ENCODE measurements around the gene RARS1.

The RARS1 gene

GRCh38 chr5:168480601-168481000, 5.7 kb upstream of the RARS1 start:
- no peak overlapping the region for H3K4me3 ChIP-seq (ENCODE audit: low read depth, low read length)
- DNase-seq (ENCODE audit: low read depth), result no peak
- TF ChIP-seq POLR2A (IDR thresholded peaks at IDR 0.05; ENCODE audit: extremely low read depth, insufficient read length) (no peak), CTCF (IDR thresholded peaks at IDR 0.05; ENCODE audit: low read depth, low read length) (no peak), MYC (IDR thresholded peaks at IDR 0.05; ENCODE audit: low read depth, low read length) (no peak), MAX (IDR thresholded peaks at IDR 0.05; ENCODE audit: low read depth, low read length) (no peak)

- TF ChIP-seq MYC (IDR thresholded peaks at IDR 0.05; ENCODE audit: low read depth, low read length) (no peak), MAX (IDR thresholded peaks at IDR 0.05; ENCODE audit: low read depth, low read length) (no peak), POLR2A (IDR thresholded peaks at IDR 0.05; ENCODE audit: extremely low read depth, insufficient read length) (no peak), CTCF (IDR thresholded peaks at IDR 0.05; ENCODE audit: low read depth, low read length) (no peak)
- H3K4me3 ChIP-seq (ENCODE audit: low read depth, low read length), result no peak overlapping the region
- DNase-seq (ENCODE audit: low read depth), result no peak
Measured at GRCh38 chr5:168481330-168481788, 4.9 kb upstream of the RARS1 start.

GRCh38 chr5:168482361-168482760, 3.9 kb upstream of the RARS1 start:
- H3K4me3 ChIP-seq (ENCODE audit: low read depth, low read length), result no peak overlapping the region
- DNase-seq (ENCODE audit: low read depth), result no peak
- TF ChIP-seq MAX (IDR thresholded peaks at IDR 0.05; ENCODE audit: low read depth, low read length) (no peak), CTCF (IDR thresholded peaks at IDR 0.05; ENCODE audit: low read depth, low read length) (no peak), MYC (IDR thresholded peaks at IDR 0.05; ENCODE audit: low read depth, low read length) (no peak), POLR2A (IDR thresholded peaks at IDR 0.05; ENCODE audit: extremely low read depth, insufficient read length) (no peak)

- DNase-seq (ENCODE audit: low read depth), result no peak
- no peak for TF ChIP-seq MYC (IDR thresholded peaks at IDR 0.05; ENCODE audit: low read depth, low read length)
- no peak for TF ChIP-seq MAX (IDR thresholded peaks at IDR 0.05; ENCODE audit: low read depth, low read length)
- no peak for TF ChIP-seq POLR2A (IDR thresholded peaks at IDR 0.05; ENCODE audit: extremely low read depth, insufficient read length)
- no peak for TF ChIP-seq CTCF (IDR thresholded peaks at IDR 0.05; ENCODE audit: low read depth, low read length)
Measured at GRCh38 chr5:168489059-168489458, 2.8 kb downstream of the RARS1 start.

GRCh38 chr5:168494057-168494555, 7.8 kb downstream of the RARS1 start:
- no peak overlapping the region for H3K4me3 ChIP-seq (ENCODE audit: low read depth, low read length)
- TF ChIP-seq MYC (IDR thresholded peaks at IDR 0.05; ENCODE audit: low read depth, low read length), result no peak
- no peak for TF ChIP-seq POLR2A (IDR thresholded peaks at IDR 0.05; ENCODE audit: extremely low read depth, insufficient read length)
- DNase-seq (ENCODE audit: low read depth), result no peak

More at GRCh38 chr5:168489059-168489458, 2.8 kb downstream of the RARS1 start:
- H3K4me3 ChIP-seq (ENCODE audit: low read depth, low read length), result no peak overlapping the region

- DNase-seq (ENCODE audit: low read depth), result no peak
- TF ChIP-seq POLR2A (IDR thresholded peaks at IDR 0.05; ENCODE audit: extremely low read depth, insufficient read length) (no peak), CTCF (IDR thresholded peaks at IDR 0.05; ENCODE audit: low read depth, low read length) (no peak), MAX (IDR thresholded peaks at IDR 0.05; ENCODE audit: low read depth, low read length) (no peak), MYC (IDR thresholded peaks at IDR 0.05; ENCODE audit: low read depth, low read length) (no peak)
- H3K4me3 ChIP-seq (ENCODE audit: low read depth, low read length), result no peak overlapping the region
Measured at GRCh38 chr5:168502563-168503237, 16.4 kb downstream of the RARS1 start.
